Right lung (tissue), 5 donors: ENCODE data around the gene DYNC2H1. TPM values are rescaled to one million over a fixed set of nuclear protein-coding genes. Genes with fewer than 3 reads are reported as not detected.
"Not testable (repeated sequence)": the region's sequence is repeated elsewhere in the genome, so short reads cannot be mapped to it uniquely, and the experiment has no call there.

Experiments used
- DNase-seq, 2 donors: peaks; one replicate each; pipeline ENCODE4 v3.0.0-alpha.2; 2013
- polyA plus RNA-seq, 5 donors: library from polyadenylated mRNA; unstranded; fragments of 120-200 nt; gene quantifications; one replicate each; pipeline versions ENCODE4 v1.2.1 to v1.2.3, GENCODE V29; 2013; ENCODE audit warnings: inconsistent platforms in 1 of 5, low replicate concordance in 1 of 5; ENCODE audit not compliant: insufficient read length in 5 of 5, insufficient read depth in 1 of 5

DYNC2H1 gene
- polyA plus RNA-seq, 5 donors = 26.2 to 36.6 (median 35.4) TPM

- DNase-seq = no peak
Observed at GRCh38 chr11:103368145-103368544, 258.9 kb downstream of the DYNC2H1 start.

DNA sequence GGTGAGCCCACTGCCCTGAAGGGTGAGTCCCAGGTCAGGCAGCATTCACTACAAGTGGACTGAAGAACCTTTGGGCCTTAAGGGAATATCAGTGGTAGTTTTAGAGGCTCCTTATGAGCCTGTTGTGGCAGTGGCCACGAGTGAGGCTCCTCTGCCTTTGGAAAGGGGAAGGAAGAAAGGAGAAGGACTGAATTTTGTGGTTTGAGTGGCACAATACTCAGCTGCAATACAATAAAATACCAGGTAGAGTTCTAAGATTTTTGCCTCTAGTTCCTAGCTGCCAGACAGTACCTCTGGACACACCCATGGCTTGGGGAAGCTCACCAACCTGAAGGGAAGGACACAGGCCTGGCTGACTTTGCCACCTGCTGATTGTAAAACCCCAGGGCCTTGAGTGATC, 260.9 kb downstream of the DYNC2H1 start:
- no peak for DNase-seq

DNA sequence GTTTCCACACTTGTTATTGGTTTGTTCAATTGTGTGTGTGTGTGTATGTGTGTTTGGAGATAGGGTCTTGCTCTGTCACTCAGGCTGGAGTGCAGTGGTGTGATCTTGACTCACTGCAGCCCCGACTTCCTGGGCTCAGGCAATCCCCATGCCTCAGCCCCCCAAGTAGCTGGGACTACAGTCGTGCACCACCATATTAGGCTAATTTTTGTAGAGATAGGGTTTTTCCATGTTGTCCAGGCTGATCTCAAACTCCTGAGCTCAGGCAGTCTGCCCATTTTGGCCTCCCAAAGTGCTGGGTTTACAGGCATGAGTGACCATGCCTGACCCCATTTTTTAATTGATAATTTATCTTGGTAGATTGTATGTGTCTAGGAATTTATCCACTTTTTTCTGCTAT, 263.7 kb downstream of the DYNC2H1 start:
- no peak for DNase-seq

DNA sequence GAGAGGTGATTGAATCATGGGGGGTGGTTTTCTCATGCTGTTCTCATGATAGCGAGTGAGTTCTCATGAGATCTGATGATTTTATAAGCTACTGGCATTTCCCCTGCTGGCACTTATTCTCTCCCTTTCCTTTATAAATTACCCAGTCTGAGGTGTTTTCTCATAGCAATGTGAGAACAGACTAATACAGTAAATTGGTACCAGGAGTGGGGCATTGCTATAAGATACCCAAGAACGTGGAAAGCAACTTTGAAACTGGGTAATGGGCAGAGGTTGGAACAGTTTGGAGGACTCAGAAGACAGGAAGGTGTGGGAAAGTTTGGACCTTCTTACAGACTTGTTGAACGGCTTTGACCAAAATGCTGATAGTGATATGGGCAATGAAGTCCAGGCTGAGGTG, 265.0 kb downstream of the DYNC2H1 start:
- DNase-seq = not testable (repeated sequence)

GRCh38 chr11:103378931-103379330, 269.7 kb downstream of the DYNC2H1 start:
- no peak for DNase-seq

DNA sequence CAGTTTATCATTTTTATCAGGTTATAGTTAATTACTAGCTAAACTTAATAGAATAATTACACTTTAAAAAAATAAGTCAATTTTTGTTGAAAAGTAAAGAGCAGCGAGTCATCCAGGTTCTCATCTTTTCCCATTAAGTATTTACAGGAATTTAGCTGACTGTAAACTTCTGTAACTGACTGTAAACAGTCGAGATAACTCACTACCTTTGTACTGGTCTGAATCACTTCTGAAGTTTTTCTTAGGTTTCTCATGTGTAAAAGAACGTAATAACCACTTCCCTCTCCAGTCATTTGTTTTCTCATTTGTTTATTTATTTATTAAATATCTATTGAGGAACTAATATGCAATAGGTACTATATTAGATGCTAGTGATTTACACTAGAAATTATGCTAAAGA, 270.8 kb downstream of the DYNC2H1 start:
- DNase-seq = no peak

DNA sequence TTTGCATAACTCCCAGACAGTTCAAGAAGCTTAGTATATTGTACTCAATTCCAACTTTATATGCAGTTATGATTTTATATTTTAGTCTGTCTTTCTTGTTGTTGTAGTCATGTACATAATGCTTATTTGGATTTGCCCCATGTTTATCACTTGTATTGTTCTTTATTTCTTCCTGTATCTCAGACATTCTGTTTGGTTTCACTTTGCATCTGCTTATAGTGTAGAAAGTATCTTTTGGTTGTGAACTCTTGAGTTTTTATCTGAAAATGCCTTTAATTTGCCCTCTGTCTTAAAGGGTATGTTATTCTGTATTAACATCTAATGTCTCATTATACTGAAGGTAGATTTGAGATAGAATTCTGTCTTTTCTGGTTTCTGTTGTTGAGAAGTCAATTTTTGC, 275.4 kb downstream of the DYNC2H1 start:
- DNase-seq = no peak

- DNase-seq = no peak
Observed at GRCh38 chr11:103395612-103396011, 286.4 kb downstream of the DYNC2H1 start.

DNA sequence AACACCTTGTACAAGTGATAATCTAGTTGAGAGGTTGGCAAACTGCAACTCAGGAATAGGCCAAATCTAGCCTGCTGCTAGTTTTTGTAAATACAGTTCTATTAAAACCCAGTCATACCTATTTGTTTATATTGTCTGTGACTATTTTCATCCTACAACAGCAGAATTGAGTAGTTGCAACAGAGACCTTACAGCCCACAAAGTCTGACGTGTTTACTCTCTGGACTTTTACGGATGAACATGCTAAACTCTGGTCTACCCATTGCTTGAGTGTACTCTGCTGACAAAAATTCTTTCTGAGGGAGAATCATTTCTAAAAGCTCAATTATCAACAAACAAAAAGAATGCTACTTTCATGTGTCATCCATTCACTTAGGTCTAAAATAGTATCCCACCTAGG, 287.0 kb downstream of the DYNC2H1 start:
- no peak for DNase-seq

DNA sequence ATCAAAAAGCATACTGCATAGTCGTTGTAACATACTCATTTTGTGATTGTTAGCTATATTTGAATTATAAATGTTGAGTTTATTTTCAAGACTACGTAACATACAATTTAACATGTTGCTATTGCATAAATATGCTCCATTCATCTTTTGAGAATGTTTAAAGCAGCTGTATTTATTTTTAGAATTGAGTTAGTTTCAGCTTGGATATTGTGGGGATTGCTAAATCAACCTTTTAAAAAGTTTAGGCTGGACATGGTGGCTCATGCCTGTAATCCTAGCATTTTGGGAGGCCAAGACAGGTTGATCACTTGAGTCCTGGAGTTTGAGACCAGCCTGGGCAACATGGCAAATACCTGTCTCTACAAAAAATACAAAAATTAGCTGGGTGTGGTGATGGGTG, 288.1 kb downstream of the DYNC2H1 start:
- no peak for DNase-seq

- DNase-seq = no peak
Observed at GRCh38 chr11:103398829-103399228, 289.6 kb downstream of the DYNC2H1 start.

GRCh38 chr11:103406357-103406756, 297.1 kb downstream of the DYNC2H1 start:
- DNase-seq = no peak

GRCh38 chr11:103407641-103408040, 298.4 kb downstream of the DYNC2H1 start:
- no peak for DNase-seq

DNA sequence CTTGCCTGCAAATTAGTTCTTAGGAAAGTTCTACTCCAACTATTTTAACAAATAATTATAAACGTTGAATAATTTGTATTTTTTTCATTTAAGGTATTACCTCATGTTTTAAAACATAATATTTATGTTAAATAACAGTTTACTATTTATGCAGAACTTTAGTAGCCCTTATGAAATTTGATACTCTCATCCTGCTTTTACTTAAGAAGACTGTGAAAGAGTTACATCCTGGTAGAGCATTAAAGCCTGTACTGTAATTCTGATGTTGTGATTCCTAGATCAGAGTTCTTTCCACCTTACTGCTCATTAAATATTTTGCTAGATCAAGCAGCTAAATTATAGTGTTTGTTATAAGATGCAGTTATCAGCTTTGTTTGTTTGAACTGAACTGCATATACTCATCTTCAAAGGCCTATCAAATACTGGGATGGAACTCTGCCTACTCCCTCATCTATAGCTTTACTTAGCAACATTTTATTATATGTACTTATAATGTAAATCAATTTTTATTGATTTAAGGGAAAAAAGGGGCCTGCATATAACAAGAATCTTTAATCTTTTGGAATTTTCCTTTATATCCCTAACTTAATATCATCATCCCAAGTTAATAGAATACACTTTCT, 304.2 kb downstream of the DYNC2H1 start:
- no peak for DNase-seq

DNA sequence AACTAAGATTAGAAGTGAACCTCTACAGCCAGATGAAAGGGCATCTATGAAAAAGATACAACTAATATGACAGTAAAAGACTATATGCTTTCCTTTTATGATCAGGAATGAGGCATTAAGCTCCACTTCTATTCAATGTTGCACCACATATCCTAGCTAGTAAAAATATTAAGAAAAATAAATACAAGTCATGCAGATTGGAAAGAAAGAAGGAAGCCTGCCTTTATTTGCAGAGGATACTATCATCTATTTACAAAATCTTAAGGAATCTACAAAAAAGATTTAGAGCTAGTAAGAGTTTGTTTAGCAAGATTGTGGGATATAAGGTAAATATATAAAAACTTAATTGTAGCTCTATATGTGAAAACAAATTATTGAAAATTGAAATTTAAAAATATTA, 308.8 kb downstream of the DYNC2H1 start:
- DNase-seq = no peak

DNA sequence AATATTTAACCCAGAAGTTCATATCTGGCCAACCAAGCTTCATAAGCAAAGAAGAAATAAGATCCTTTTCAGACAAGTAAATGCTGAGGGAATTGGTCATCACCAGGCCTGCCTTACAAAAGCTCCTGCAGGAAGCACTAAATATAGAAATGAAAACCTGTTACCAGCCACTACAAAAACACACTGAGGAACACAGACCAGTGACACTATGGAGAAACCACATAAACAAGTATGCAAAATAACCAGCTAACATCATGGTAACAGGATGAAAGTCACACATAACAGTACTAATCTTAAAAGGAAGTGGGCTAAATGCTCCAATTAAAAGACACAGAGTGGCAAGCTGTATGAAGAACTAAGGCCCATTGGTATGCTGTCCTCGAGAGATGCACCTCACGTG, 311.4 kb downstream of the DYNC2H1 start:
- DNase-seq = no peak

DNA sequence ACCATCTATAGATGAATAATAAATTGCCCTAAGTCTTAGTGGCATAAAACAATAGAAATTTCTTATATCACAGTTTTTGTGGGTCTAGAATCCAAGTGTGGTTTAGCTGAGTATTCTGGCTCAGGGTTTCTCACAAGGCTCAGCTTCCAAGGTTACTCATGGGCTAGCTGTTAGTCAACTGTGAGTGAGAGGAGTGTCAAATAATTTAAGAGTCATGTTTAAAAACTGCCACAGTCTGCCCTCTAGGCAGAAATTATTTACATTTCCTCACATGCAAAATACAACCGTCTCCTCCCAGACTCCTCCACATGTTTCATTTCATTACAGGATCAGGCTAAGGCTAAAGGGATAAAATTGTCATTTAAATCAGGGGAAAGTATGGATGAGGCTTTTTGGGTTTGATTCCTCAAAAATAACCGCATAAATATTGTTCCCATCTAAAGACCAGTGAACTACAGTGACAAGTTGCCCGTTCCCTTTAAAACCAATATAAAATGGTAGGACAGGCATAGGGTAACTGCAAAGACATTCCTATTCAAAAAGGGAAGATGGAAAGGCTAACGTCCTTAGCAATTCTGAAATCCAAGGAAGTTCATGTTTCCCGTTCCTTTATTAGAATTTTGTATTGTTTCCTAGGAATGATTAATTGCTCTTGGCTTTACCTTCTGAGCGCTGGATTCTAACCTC, 324.3 kb downstream of the DYNC2H1 start:
- DNase-seq = peak in 1 of 2 donors; percentile 0

DNA sequence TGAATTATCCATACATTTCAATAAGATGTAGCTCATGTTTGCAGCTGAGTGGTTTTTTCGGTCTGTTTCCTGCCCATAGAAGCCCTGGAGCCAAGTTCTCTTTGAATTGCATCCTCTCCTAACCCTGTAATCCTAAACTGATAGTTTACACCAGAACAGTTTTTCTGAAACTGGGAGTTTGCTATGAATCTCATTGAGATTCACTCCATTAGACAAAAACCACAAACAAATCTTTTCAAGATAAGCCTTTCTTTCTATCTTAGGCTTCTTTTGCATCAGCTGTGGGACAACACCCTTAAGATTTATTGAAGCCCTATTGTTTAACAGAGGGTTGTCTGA, 324.8 kb downstream of the DYNC2H1 start:
- peak in 1 of 2 donors; percentile 5 for DNase-seq

DNA sequence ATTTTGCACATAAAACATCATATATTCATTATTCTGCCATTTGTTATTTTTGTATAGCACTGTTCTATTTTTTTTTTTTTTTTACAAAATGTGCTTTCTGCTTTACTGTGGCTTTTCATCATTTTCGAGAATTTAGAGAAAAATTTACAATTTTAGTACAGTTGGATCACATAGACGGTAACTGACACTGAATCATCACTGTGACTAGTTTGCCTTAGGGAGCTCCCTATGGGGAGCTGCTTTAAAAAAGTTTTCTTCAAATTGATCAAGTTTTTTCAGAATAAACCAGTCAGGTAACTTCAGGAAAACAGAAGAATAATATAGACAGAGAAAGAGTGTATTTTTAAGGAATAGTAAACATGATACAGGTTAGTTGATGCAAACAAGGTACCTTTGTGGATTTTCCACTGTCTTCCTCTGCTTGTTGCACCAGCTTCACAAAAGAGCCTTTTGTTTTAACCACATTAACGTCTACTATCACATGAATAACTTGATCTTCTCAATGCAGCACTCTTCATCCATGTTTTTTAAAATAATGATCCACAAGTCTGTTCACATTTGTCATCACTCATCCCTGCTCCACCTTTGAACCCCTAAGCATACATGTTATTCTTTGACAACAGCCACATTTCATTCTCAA, 327.0 kb downstream of the DYNC2H1 start:
- no peak for DNase-seq

DNA sequence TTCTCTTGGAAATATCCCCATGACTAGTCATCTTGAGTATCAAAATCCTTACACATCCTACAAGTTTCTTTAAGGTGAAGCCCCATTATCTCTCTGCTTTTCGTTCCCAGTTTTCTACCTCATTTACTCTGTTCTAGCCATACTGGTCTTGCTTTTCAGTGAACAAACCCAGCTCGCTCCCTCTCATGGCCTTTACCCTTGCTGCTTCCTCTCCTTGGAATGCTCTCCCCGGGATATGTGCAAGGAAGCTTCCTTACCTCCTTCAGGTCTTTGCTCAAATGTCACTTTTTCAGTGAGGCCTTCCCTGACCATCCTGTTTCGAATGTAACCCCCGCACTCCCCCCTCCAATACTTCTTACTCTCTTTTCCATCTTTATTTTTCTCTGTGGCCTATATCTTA, 331.8 kb downstream of the DYNC2H1 start:
- no peak for DNase-seq

DNA sequence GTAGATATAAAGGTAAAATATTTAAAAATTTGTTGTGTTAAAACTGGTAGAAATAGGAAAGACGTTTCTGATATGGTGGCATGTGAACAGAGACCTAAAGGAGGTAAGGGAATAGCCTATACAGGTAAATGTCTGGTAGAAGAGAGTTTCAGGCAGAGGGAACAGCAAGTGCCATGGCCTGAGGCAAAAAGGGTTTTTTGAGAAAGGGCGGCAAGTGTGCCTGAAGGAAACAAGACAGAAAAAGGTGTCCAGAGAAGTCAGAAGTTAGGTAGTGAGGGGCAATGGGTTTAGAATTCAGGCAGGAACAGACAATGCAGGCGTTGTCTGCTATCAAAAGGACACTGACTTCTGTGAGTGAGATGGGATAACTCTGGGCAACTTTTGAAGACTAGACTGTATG, 339.7 kb downstream of the DYNC2H1 start:
- no peak for DNase-seq

DNA sequence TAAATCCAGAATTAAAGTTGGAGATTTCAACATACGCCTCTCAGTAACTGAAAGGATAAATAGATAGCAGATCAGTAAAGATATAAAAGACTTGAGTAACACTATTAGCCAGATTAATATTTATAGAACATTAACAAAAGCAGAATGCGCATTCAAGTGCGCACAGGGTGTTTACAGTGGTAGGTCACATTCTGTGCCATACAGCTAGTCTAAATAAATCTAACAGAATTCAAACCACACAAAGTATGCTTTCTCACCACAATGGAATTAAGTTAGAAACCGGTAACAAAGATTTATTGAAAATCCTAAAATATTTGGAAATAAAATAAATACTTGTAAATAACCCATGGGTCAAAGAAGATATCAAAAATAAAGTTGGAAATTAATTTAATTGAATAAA, 341.0 kb downstream of the DYNC2H1 start:
- DNase-seq = no peak

GRCh38 chr11:103453126-103453525, 343.9 kb downstream of the DYNC2H1 start:
- no peak for DNase-seq
